GM12801 (cell line): ENCODE data around the gene GPR137C.

Experiments used
- CTCF ChIP-seq: IDR thresholded peaks from one replicate; pipeline ENCODE4 v1.5.1; 2011; ENCODE audit warnings: control low read depth; ENCODE audit not compliant: insufficient read length; ENCODE audit errors: extremely low read depth

Gene GPR137C

GRCh38 chr14:52531481-52531880 is 21.2 kb upstream of the GPR137C start:
- no peak for TF ChIP-seq CTCF

GRCh38 chr14:52536269-52536668 is 16.4 kb upstream of the GPR137C start:
- TF ChIP-seq CTCF: no peak

GRCh38 chr14:52538623-52539022 is 14.0 kb upstream of the GPR137C start:
- TF ChIP-seq CTCF: no peak

- no peak for TF ChIP-seq CTCF
Observed at GRCh38 chr14:52545584-52546317, 6.9 kb upstream of the GPR137C start.

- no peak for TF ChIP-seq CTCF
Observed at GRCh38 chr14:52546318-52546670, 6.3 kb upstream of the GPR137C start.

GRCh38 chr14:52547027-52547426 is 5.6 kb upstream of the GPR137C start:
- TF ChIP-seq CTCF: no peak

GRCh38 chr14:52547526-52547925 is 5.1 kb upstream of the GPR137C start:
- TF ChIP-seq CTCF: no peak
